Liver (tissue), 9 donors: ENCODE data around the gene PWWP2A. TPM values are rescaled to one million over a fixed set of nuclear protein-coding genes. Genes with fewer than 3 reads are reported as not detected.

ENCODE experiments used
- DNase-seq: peaks from one replicate; pipeline ENCODE4 v3.0.0-alpha.2; 2017; ENCODE audit warnings: low spot score
- H3K27ac ChIP-seq, 2 donors: one replicate each; pipeline ENCODE4 v1.7.0; 2013; ENCODE audit warnings: inconsistent platforms in 2 of 2, low read length in 2 of 2, control low read depth in 1 of 2, low read depth in 1 of 2, mild to moderate bottlenecking in 1 of 2
- H3K27me3 ChIP-seq, 4 donors: one replicate each; pipeline versions ENCODE4 v1.6.1 to v1.7.0; 2013; ENCODE audit warnings: low read length in 3 of 4, inconsistent platforms in 1 of 4, mild to moderate bottlenecking in 1 of 4, moderate library complexity in 1 of 4; ENCODE audit not compliant: control insufficient read depth in 4 of 4, insufficient read depth in 4 of 4
- H3K36me3 ChIP-seq, 4 donors: one replicate each; pipeline versions ENCODE4 v1.6.1 to v1.7.0; 2013; ENCODE audit warnings: low read length in 3 of 4, mild to moderate bottlenecking in 3 of 4, low read depth in 1 of 4, moderate library complexity in 1 of 4; ENCODE audit not compliant: control insufficient read depth in 4 of 4, insufficient read depth in 3 of 4
- H3K4me1 ChIP-seq, 4 donors: one replicate each; pipeline versions ENCODE4 v1.6.1 to v1.7.0; 2013; ENCODE audit warnings: low read length in 3 of 4, mild to moderate bottlenecking in 3 of 4, moderate library complexity in 1 of 4; ENCODE audit not compliant: control insufficient read depth in 4 of 4, insufficient read depth in 4 of 4
- H3K4me3 ChIP-seq, 3 donors: one replicate each; pipeline versions ENCODE4 v1.6.1 to v1.7.0; 2013; ENCODE audit warnings: low read length in 3 of 3, control low read depth in 1 of 3, low read depth in 1 of 3, mild to moderate bottlenecking in 1 of 3
- H3K9ac ChIP-seq, 2 donors: one replicate each; pipeline ENCODE4 v1.7.0; 2013; ENCODE audit warnings: low read length in 2 of 2, mild to moderate bottlenecking in 2 of 2, moderate library complexity in 2 of 2, control low read depth in 1 of 2, low read depth in 1 of 2
- H3K9me3 ChIP-seq, 4 donors: one replicate each; pipeline versions ENCODE4 v1.6.1 to v1.7.0; 2013; ENCODE audit warnings: low read length in 3 of 4; ENCODE audit not compliant: control insufficient read depth in 4 of 4
- ATF3 ChIP-seq: IDR thresholded peaks from 2 replicates; pipeline ENCODE4 v1.6.1; 2016; ENCODE audit warnings: antibody characterized with exemption
- CTCF ChIP-seq: fragments of 150-350 bp; IDR thresholded peaks from 2 replicates; pipeline ENCODE4 v1.5.1; 2017; ENCODE audit warnings: improper control_type of control experiment, low read depth, low read length; ENCODE audit not compliant: missing input control
- EGR1 ChIP-seq, 2 donors: IDR thresholded peaks; 2 replicates each; pipeline ENCODE4 v1.6.1; 2016 to 2018; ENCODE audit warnings: antibody characterized with exemption in 2 of 2, low read depth in 2 of 2
- FOXA1 ChIP-seq: IDR thresholded peaks from 2 replicates; pipeline ENCODE4 v1.6.1; 2016; ENCODE audit warnings: antibody characterized with exemption
- FOXA2 ChIP-seq: IDR thresholded peaks from 2 replicates; pipeline ENCODE4 v1.6.1; 2016; ENCODE audit warnings: antibody characterized with exemption
- GABPA ChIP-seq, 2 donors: IDR thresholded peaks in 1 of 2; conservative IDR thresholded peaks in 1 of 2; 2 replicates each; pipeline ENCODE4 v1.6.1; 2016; ENCODE audit warnings: antibody characterized with exemption in 2 of 2, mild to moderate bottlenecking in 1 of 2, moderate library complexity in 1 of 2
- HNF4A ChIP-seq, 2 donors: conservative IDR thresholded peaks; 2 replicates each; pipeline ENCODE4 v1.6.1; 2016; ENCODE audit warnings: antibody characterized with exemption in 2 of 2, mild to moderate bottlenecking in 2 of 2
- HNF4G ChIP-seq: IDR thresholded peaks from 2 replicates; pipeline ENCODE4 v1.6.1; 2016; ENCODE audit warnings: antibody characterized with exemption
- JUND ChIP-seq, 2 donors: IDR thresholded peaks; 2 replicates each; pipeline ENCODE4 v1.6.1; 2016; ENCODE audit warnings: antibody characterized with exemption in 2 of 2
- MAX ChIP-seq: IDR thresholded peaks from 2 replicates; pipeline ENCODE4 v1.6.1; 2016; ENCODE audit warnings: antibody characterized with exemption
- NR2F2 ChIP-seq: IDR thresholded peaks from 2 replicates; pipeline ENCODE4 v1.6.1; 2016; ENCODE audit warnings: antibody characterized with exemption
- RAD21 ChIP-seq, 2 donors: IDR thresholded peaks; 2 replicates each; pipeline ENCODE4 v1.6.1; 2016; ENCODE audit warnings: antibody characterized with exemption in 2 of 2, mild to moderate bottlenecking in 2 of 2
- REST ChIP-seq: IDR thresholded peaks from 2 replicates; pipeline ENCODE4 v1.6.1; 2016; ENCODE audit warnings: antibody characterized with exemption, mild to moderate bottlenecking
- RXRA ChIP-seq, 2 donors: IDR thresholded peaks; 2 replicates each; pipeline ENCODE4 v1.6.1; 2017 to 2018; ENCODE audit warnings: antibody characterized with exemption in 2 of 2, mild to moderate bottlenecking in 1 of 2
- SP1 ChIP-seq: IDR thresholded peaks from 2 replicates; pipeline ENCODE4 v1.6.1; 2018; ENCODE audit warnings: antibody characterized with exemption, mild to moderate bottlenecking
- TAF1 ChIP-seq: conservative IDR thresholded peaks from 2 replicates; pipeline ENCODE4 v1.6.1; 2016; ENCODE audit warnings: antibody characterized with exemption, mild to moderate bottlenecking
- YY1 ChIP-seq: IDR thresholded peaks from 2 replicates; pipeline ENCODE4 v1.6.1; 2016; ENCODE audit warnings: antibody characterized with exemption, mild to moderate bottlenecking
- ZBTB33 ChIP-seq: IDR thresholded peaks from 2 replicates; pipeline ENCODE4 v1.6.1; 2016; ENCODE audit warnings: antibody characterized with exemption
- WGBS: extraction: QIAGEN DNeasy Blood & Tissue Kit; methylation state at CpG from one replicate; pipeline ENCODE4 v1.1.7; 2013; 5-methylcytosine and 5-hydroxymethylcytosine counted together
- polyA plus RNA-seq, 2 donors: library from polyadenylated mRNA; stranded (reverse) in 1 of 2; unstranded in 1 of 2; fragments of 200-250 nt in 1 of 2; fragments of >200 nt in 1 of 2; fragmentation: Nextera tagmentation in 1 of 2; extraction: Ambion mirVana in 1 of 2; gene quantifications; one replicate each; pipeline versions ENCODE4 v1.2.1 to v1.2.3, GENCODE V29; 2013 to 2015
- total RNA-seq, 2 donors: library from RNA; depleted of rRNA; stranded (reverse); fragments of >200 nt; gene quantifications; one replicate each; pipeline ENCODE4 v1.2.3, GENCODE V29; 2014
- donor health status: healthy.
- donor health status: healthy.
- donor health status: healthy.
- donor health status: healthy.
- donor health status: healthy.

The PWWP2A gene
- total and polyA plus RNA-seq, 4 donors: 4.8 to 14.6 (median 8.2) TPM

GRCh38 chr5:160129841-160130240 lies 10.6 kb upstream of the PWWP2A start:
- H3K9ac ChIP-seq: no peak overlapping the region
- WGBS: 96% methylated on average over 6 of the region's 6 CpGs

More at GRCh38 chr5:160129841-160130240, 10.6 kb upstream of the PWWP2A start:
- no peak for DNase-seq
- Histone ChIP-seq H3K27me3 (no peaks in the 10 kb centered on the region), H3K9me3 (peaks cover 0 to 1% (median 0%) of the 10 kb centered on the region in 4 donors), H3K27ac (no peak overlapping the region), H3K4me1 (no peaks in the 10 kb centered on the region), H3K4me3 (no peak overlapping the region), H3K36me3 (no peaks in the 10 kb centered on the region)
- TF ChIP-seq SP1 (no peak), FOXA1 (no peak), NR2F2 (no peak), REST (no peak), CTCF (no peak), HNF4A (conservative IDR thresholded peaks at IDR 0.05) (no peak), GABPA (IDR thresholded peaks at IDR 0.05 in 1 of 2, conservative IDR thresholded peaks at IDR 0.05 in 1 of 2) (no peak), YY1 (no peak), TAF1 (no peak), FOXA2 (no peak), ZBTB33 (no peak), RXRA (IDR thresholded peaks at IDR 0.05) (no peak), HNF4G (no peak), MAX (no peak), EGR1 (IDR thresholded peaks at IDR 0.05; ENCODE audit: low read depth in 2 of 2) (no peak), RAD21 (IDR thresholded peaks at IDR 0.05) (no peak), JUND (IDR thresholded peaks at IDR 0.05) (no peak), ATF3 (no peak)
